Chondrocyte (in vitro differentiated cells): ENCODE results near the gene IL16. TPM values are rescaled to one million over a fixed set of nuclear protein-coding genes. Genes with fewer than 3 reads are reported as not detected.

Experiments
- DNase-seq: peaks from one replicate; pipeline ENCODE4 v3.0.0; 2021; ENCODE audit warnings: mixed read lengths, low spot score
- H3K27ac Mint-ChIP-seq: one replicate; pipeline ENCODE4 v1.8.0; 2021; ENCODE audit warnings: mild to moderate bottlenecking, moderate library complexity, mixed read lengths; ENCODE audit not compliant: unreplicated experiment
- H3K27me3 Mint-ChIP-seq: 2 replicates; pipeline ENCODE4 v1.8.0; 2021; ENCODE audit warnings: low read depth, mixed read lengths
- H3K36me3 Mint-ChIP-seq: 2 replicates; pipeline ENCODE4 v1.8.0; 2021; ENCODE audit warnings: low read depth, mixed read lengths
- H3K4me1 Mint-ChIP-seq: 2 replicates; pipeline ENCODE4 v1.8.0; 2021; ENCODE audit warnings: low read depth, mild to moderate bottlenecking, mixed read lengths
- H3K4me3 Mint-ChIP-seq: one replicate; pipeline ENCODE4 v1.8.0; 2021; ENCODE audit warnings: mild to moderate bottlenecking, moderate library complexity, mixed read lengths; ENCODE audit not compliant: unreplicated experiment
- H3K9me3 Mint-ChIP-seq: 2 replicates; pipeline ENCODE4 v1.8.0; 2021; ENCODE audit warnings: low read depth, mixed read lengths
- CTCF ChIP-seq: fragments of 200-600 bp; sonication (generic); IDR thresholded peaks from 2 replicates; pipeline ENCODE4 v1.5.0; 2021; ENCODE audit warnings: antibody characterized with exemption, mild to moderate bottlenecking, moderate library complexity
- total RNA-seq: library from RNA; stranded (reverse); gene quantifications from 3 replicates; pipeline ENCODE4 v1.2.1, GENCODE V29; 2021

The IL16 gene
- total RNA-seq, 1 donor from 2014 or later, result 2.0 TPM

GRCh38 chr15:81322676-81323253, 126.1 kb downstream of the IL16 start:
- Mint-ChIP-seq H3K36me3 (peaks cover 14% of the 10 kb centered on the region), H3K4me1 (peaks cover 44% of the 10 kb centered on the region), H3K27me3 (no peaks in the 10 kb centered on the region), H3K4me3 (peak overlapping the region; percentile 12), H3K27ac (no peak overlapping the region), H3K9me3 (no peaks in the 10 kb centered on the region)
- DNase-seq, result no peak
- TF ChIP-seq CTCF, result no peak

GRCh38 chr15:81323559-81323943, 126.9 kb downstream of the IL16 start:
- Mint-ChIP-seq H3K4me1 (peaks cover 50% of the 10 kb centered on the region), H3K36me3 (peaks cover 10% of the 10 kb centered on the region), H3K27me3 (no peaks in the 10 kb centered on the region), H3K4me3 (peak overlapping the region; percentile 96), H3K9me3 (no peaks in the 10 kb centered on the region), H3K27ac (no peak overlapping the region)
- DNase-seq, result no peak
- no peak for TF ChIP-seq CTCF

GRCh38 chr15:81323944-81324881, 127.5 kb downstream of the IL16 start, which contains the start of gene STARD5:
Gene STARD5, minus strand, starts transcription at chr15:81324141. Its CDS starts 42 bp downstream, at chr15:81324099.
- no peak for TF ChIP-seq CTCF
- Mint-ChIP-seq H3K9me3 (no peaks in the 10 kb centered on the region), H3K4me1 (peaks cover 54% of the 10 kb centered on the region)

GRCh38 chr15:81326466-81327212, 130.0 kb downstream of the IL16 start:
- Mint-ChIP-seq H3K27me3 (no peaks in the 10 kb centered on the region), H3K27ac (peak overlapping the region; percentile 90), H3K4me3 (no peak overlapping the region), H3K9me3 (no peaks in the 10 kb centered on the region), H3K4me1 (peaks cover 69% of the 10 kb centered on the region), H3K36me3 (peaks cover 2% of the 10 kb centered on the region)
- TF ChIP-seq CTCF, result no peak
- no peak for DNase-seq

More at GRCh38 chr15:81323944-81324881, 127.5 kb downstream of the IL16 start, which contains the start of gene STARD5:
- Mint-ChIP-seq H3K27ac (peak within 1 kb of the TSS; percentile 88), H3K4me3 (peak within 1 kb of the TSS; percentile 96), H3K27me3 (no peaks in the 10 kb centered on the region), H3K36me3 (peaks cover 5% of the 10 kb centered on the region)
- peak; percentile 99 for DNase-seq

GRCh38 chr15:81327516-81327915, 130.8 kb downstream of the IL16 start:
- H3K36me3 Mint-ChIP-seq, result no peaks in the 10 kb centered on the region
- peaks cover 67% of the 10 kb centered on the region for H3K4me1 Mint-ChIP-seq
- no peak for TF ChIP-seq CTCF
- H3K27ac Mint-ChIP-seq, result peak overlapping the region; percentile 90
- DNase-seq, result no peak
- no peaks in the 10 kb centered on the region for H3K27me3 Mint-ChIP-seq
- H3K9me3 Mint-ChIP-seq, result no peaks in the 10 kb centered on the region
- H3K4me3 Mint-ChIP-seq, result no peak overlapping the region
